A549 treated with RU486 at 1 μM for 4 hours (cell line): Measurements from ENCODE around the gene SULT1A1. TPM values are rescaled to one million over a fixed set of nuclear protein-coding genes. Genes with fewer than 3 reads are reported as not detected.

ENCODE experiments used
- total RNA-seq: library from RNA; stranded (reverse); fragments of 200-300 nt; extraction: Qiagen RNA extraction; gene quantifications from 5 replicates; pipeline ENCODE4 v1.2.3, GENCODE V29; 2022; ENCODE audit warnings: low read depth

Gene SULT1A1
- total RNA-seq = 4.2 to 6.7 TPM (median 5.5 TPM) in 5 replicates

DNA sequence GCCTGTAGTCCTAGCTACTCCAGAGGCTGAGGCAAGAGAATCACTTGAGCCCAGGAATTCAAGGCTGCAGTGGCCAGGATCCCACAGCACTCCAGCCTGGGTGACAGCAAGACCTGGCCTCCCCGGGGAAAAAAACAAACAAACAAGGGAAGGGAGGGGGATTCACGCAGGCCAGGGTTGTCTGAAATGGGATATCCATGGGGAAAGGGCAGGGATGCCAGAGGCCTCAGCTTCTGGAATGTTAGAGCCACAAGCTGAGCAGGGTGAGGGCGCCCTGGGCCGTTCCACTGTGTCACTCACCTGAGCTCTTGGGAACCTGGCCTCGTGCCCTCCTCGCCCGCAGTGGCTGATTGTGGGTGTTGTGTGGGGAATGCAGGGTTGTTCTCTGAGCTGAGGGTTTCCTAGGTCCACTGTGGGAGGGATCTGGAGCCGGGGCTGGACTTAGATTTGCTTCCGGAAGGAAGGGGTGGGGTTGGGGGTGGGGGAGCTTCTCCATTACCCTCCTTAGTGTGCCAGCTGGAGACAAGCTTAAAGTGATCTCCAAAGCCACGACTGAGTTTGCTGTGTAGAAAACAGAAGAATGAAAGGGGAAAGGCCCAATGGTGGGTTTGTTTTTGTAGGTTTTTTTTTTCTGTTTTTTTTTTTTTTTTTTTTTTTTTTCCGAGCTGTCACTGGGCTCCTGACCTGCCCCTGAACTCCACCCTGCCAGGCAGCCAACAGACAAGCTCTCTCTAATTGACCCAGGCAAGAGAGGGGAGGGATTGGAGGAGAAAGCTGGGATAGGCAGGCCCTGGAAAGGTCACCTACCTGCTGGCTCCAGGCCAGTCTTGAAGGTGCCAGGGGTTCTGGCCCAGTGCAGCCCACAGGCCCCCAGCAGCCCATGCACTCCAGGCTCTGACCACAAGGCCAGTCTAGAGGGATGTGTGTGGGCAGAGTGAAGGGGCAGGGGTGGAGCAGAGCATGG, at the start of gene SULT1A1:
SULT1A1 (minus strand) TSS at position 414 of the 964 bp plus-strand sequence. CDS start 1,189 bp downstream, outside the sequence.

DNA sequence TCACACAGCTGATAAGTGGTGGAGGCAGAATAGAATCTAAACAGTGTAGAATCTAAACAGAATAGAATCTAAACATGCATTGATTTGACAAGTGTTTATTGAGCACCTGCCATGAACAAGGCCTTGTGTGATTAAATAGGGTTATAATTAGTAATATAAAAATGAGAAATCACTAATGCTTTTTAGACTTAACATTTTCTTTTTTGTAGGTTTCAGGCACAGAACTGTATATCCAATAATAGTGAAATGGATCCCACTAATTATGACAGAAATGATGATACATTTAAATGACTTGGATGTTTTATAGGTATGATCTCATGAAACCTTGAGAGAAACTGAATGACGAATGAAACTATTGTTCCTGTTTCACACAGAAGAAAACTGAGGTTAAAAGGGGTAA, 27.9 kb upstream of the SULT1A1 start, which contains the start of gene NPIPB8:
NPIPB8 (plus strand) TSS at position 301 of the 400 bp plus-strand sequence. CDS start 296 bp downstream, outside the sequence.

DNA sequence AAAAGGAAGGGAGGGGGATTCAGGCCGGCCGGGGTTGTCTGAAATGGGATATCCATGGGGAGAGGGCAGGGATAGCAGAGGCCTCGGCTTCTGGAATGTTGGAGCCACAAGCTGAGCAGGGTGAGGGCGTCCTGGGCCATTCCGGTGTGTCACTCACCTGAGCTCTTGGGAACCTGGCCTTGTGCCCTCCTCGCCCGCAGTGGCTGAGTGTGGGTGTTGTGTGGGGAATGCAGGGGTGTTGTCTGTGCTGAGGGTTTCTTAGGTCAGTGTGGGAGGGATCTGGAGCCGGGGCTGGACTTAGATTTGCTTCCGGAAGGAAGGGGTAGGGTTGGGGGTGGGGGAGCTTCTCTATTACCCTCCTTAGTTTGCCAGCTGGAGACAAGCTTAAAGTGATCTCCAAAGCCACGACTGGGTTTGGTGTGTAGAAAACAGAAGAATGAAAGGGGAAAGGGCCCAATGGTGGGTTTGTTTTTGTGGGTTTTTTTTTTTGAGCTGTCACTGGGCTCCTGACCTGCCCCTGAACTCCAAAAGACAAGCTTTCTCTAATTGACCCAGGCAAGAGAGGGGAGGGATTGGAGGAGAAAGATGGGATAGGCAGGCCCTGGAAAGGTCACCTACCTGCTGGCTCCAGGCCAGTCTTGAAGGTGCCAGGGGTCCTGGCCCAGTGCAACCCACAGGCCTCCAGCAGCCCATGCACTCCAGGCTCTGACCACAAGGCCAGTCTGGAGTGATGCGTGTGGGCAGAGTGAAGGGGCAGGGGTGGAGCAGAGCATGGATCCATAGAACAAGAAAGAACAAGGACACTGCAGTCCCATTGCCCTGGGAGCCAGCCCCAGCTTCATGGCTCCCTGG, 12.8 kb downstream of the SULT1A1 start, which contains the start of gene SULT1A2:
SULT1A2 (minus strand) TSS at position 211 of the 852 bp plus-strand sequence. CDS start 1,120 bp downstream, outside the sequence.

Other genes with a start within 250 kb of the SULT1A1 start
- 1.6 to 2.0 TPM (median 1.9 TPM) in 5 replicates for gene NPIPB6, start 246.5 kb downstream of the SULT1A1 start, total RNA-seq
- 50.0 to 118 TPM (median 72.1 TPM) in 5 replicates for gene EIF3CL, start 206.2 kb downstream of the SULT1A1 start, total RNA-seq
- 0.17 to 0.51 TPM (median 0.40 TPM) in 3 of 5 replicates, not detected in the others for gene NPIPB7, start 137.7 kb downstream of the SULT1A1 start, total RNA-seq
- gene CLN3, start 118.0 kb downstream of the SULT1A1 start, total RNA-seq = 21.5 to 36.4 TPM (median 28.3 TPM) in 5 replicates
- gene APOBR, start 115.4 kb downstream of the SULT1A1 start, total RNA-seq = 0.06 to 0.10 TPM (median 0.07 TPM) in 5 replicates
- gene IL27, start 103.2 kb downstream of the SULT1A1 start, total RNA-seq = not detected in 5 replicates
- 10.7 to 28.8 TPM (median 16.5 TPM) in 5 replicates for gene NUPR1, start 71.1 kb downstream of the SULT1A1 start, total RNA-seq
- gene SGF29, start 56.1 kb downstream of the SULT1A1 start, total RNA-seq = 20.7 to 26.1 TPM (median 21.3 TPM) in 5 replicates
- 0.08 TPM in 1 of 5 replicates, not detected in the others for gene SULT1A2, start 13.0 kb downstream of the SULT1A1 start, total RNA-seq
- not detected in 5 replicates for gene NPIPB8, start 28.0 kb upstream of the SULT1A1 start, total RNA-seq
- gene EIF3C, start 101.4 kb upstream of the SULT1A1 start, total RNA-seq = 194 to 402 TPM (median 337 TPM) in 5 replicates
- gene NPIPB9, start 141.7 kb upstream of the SULT1A1 start, total RNA-seq = 1.5 to 2.7 TPM (median 1.7 TPM) in 5 replicates
- 89.8 to 145 TPM (median 131 TPM) in 5 replicates for gene ATXN2L, start 213.0 kb upstream of the SULT1A1 start, total RNA-seq
- gene TUFM, start 236.3 kb upstream of the SULT1A1 start, total RNA-seq = 211 to 324 TPM (median 285 TPM) in 5 replicates